GM18951 (cell line): ENCODE measurements around the gene ESYT2.

ENCODE experiments used
- POLR2A ChIP-seq: IDR thresholded peaks from 4 replicates; pipeline ENCODE4 v1.6.1; 2011; ENCODE audit warnings: mild to moderate bottlenecking; ENCODE audit not compliant: insufficient read length, insufficient read depth; ENCODE audit errors: extremely low read depth
- in situ Hi-C: fragments of 300-500 bp; cut with MboI; formaldehyde crosslinking; loops from one replicate; pipeline ENCODE4 v1.12.0; 2022; ENCODE audit warnings: low sequenced_read_pairs, mixed read lengths, inconsistent platforms; ENCODE audit not compliant: unreplicated experiment

The ESYT2 gene

GRCh38 chr7:158777793-158778192 lies 51.5 kb downstream of the ESYT2 start:
- no peak for TF ChIP-seq POLR2A
- in situ Hi-C loops: no loop called here

GRCh38 chr7:158776474-158776873 lies 52.8 kb downstream of the ESYT2 start:
- no peak for TF ChIP-seq POLR2A
- in situ Hi-C loops: no loop called here

GRCh38 chr7:158774952-158775351 lies 54.4 kb downstream of the ESYT2 start:
- TF ChIP-seq POLR2A: no peak
- in situ Hi-C loops: no loop called here

GRCh38 chr7:158772916-158773315 lies 56.4 kb downstream of the ESYT2 start:
- in situ Hi-C loops: no loop called here

GRCh38 chr7:158771213-158771834 lies 58.0 kb downstream of the ESYT2 start:
- in situ Hi-C loops: no loop called here
- no peak for TF ChIP-seq POLR2A

More at GRCh38 chr7:158772916-158773315, 56.4 kb downstream of the ESYT2 start:
- TF ChIP-seq POLR2A: no peak

GRCh38 chr7:158767707-158768106 lies 61.6 kb downstream of the ESYT2 start:
- in situ Hi-C loops: no loop called here
- no peak for TF ChIP-seq POLR2A

- in situ Hi-C loops: no loop called here
Measured at GRCh38 chr7:158766570-158767281, 62.6 kb downstream of the ESYT2 start.

DNA sequence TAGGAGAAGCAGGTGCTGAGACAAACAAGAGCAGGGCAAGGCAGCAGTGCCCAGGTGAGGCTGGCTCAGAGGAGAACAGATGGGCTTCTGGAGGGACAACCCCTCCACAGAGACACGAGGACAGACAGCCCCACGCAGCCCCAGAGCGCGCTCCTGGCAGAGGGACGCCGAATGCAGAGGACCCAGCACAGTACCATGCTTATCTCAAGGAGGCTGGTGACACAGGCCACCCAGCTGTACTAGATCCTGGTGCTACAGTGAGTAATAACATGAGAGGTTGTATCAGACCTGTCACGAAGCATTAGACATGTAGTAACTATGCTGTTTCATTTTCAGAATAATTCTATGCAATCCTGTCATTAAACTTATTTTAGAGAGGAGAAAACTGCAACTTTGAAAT lies 64.3 kb downstream of the ESYT2 start:
- no peak for TF ChIP-seq POLR2A

More at GRCh38 chr7:158766570-158767281, 62.6 kb downstream of the ESYT2 start:
- TF ChIP-seq POLR2A: no peak

GRCh38 chr7:158763454-158764033 lies 65.8 kb downstream of the ESYT2 start:
- no peak for TF ChIP-seq POLR2A
- in situ Hi-C loops: no loop called here

More for the DNA sequence above, 64.3 kb downstream of the ESYT2 start:
- in situ Hi-C loops: no loop called here

GRCh38 chr7:158761945-158762344 lies 67.4 kb downstream of the ESYT2 start:
- in situ Hi-C loops: no loop called here
- TF ChIP-seq POLR2A: no peak

GRCh38 chr7:158760936-158761335 lies 68.4 kb downstream of the ESYT2 start:
- TF ChIP-seq POLR2A: no peak
- in situ Hi-C loops: no loop called here

DNA sequence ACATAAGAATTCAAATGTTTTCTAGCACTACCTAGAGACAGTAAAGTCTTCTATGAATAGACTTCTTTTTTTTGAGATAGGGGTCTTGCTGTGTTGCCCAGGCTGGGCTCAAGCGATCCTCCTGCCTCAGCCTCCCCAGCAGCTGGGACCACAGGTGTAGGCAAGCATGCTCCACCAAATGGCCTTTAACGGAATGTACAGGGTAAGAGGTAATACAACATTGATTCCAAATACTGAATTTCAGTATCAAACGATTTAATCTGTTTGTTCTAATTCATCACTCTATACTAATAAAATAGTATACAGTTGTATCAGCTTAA lies 68.9 kb downstream of the ESYT2 start:
- in situ Hi-C loops: no loop called here
- no peak for TF ChIP-seq POLR2A

DNA sequence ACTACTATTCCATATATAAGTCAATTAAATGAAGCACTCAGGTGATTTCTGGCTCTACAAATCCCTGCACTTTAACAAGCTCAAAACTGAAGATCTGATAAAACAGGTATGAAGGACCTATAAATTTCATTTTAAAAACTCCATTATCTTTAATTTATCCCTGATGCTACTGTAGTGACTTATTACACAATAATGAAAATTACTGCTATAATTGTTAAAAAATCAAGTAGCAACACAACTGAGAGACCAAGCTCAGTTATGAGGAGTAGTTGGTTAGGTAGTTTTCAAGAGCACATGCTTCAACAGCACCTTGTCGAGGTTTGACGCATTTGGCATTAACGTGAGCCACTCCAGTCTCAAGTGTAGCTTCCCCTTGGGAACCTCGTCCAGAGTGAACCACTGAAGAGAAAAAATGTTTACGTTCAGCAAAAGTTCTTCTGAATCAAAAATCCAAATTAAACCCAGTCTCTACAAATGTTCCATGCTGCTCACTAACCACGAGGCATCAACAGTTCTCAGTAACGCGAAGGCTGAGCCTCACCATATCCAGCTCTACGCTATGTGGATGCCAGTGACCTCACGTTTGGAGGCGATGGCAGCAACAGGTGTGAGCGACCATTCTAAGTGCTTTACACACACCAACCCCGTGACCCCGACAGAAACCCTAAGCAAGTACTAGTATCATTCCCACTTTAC lies 69.4 kb downstream of the ESYT2 start:
- in situ Hi-C loops: no loop called here
- TF ChIP-seq POLR2A: no peak
